T-cell (primary cell): ENCODE data around the gene TP53BP2. TPM values are rescaled to one million over a fixed set of nuclear protein-coding genes. Genes with fewer than 3 reads are reported as not detected.

Experiments
- ATAC-seq, 4 experiments: fragments of 200-7000 bp in 3 of 4; fragments of 150-1000 bp in 1 of 4; cut with Tn5 transposase; replicated peaks in 1 of 4; 1 replicate in 3 of 4; 2 replicates in 1 of 4; pipeline ENCODE4 v1.10.0; 2021; ENCODE audit warnings: moderate library complexity in 3 of 4, mild to moderate bottlenecking in 2 of 4, moderate number of reproducible peaks in 1 of 4
- CTCF ChIA-PET, 2 donors: fragments of 300-600 bp; sonication (Branson Sonifier 250); formaldehyde crosslinking; loops; one replicate each; lab custom pipeline; 2022; ENCODE audit warnings: antibody characterized with exemption in 2 of 2; lab: Charles Lee
- POLR2A ChIA-PET, 2 donors: fragments of 300-600 bp; sonication (Branson Sonifier 250); formaldehyde crosslinking; loops; one replicate each; lab custom pipeline; 2022; ENCODE audit warnings: antibody characterized with exemption in 2 of 2; lab: Charles Lee
- DNase-seq, 35 experiments: peaks; one replicate each; pipeline versions ENCODE4 v3.0.0 to v3.0.0-alpha.2; 2013 to 2023
- H3K27ac ChIP-seq: one replicate; pipeline ENCODE4 v1.5.1; 2013; ENCODE audit warnings: low read length
- H3K27me3 ChIP-seq, 2 experiments: replicated peaks in 1 of 2; 1 replicate in 1 of 2; 2 replicates in 1 of 2; pipeline versions ENCODE4 v1.6.1 to v1.7.0; 2013; ENCODE audit warnings: low read length in 1 of 2, mixed read lengths in 1 of 2; ENCODE audit not compliant: control insufficient read depth in 2 of 2, insufficient read depth in 2 of 2; ENCODE audit errors: extremely low read depth in 1 of 2
- H3K36me3 ChIP-seq, 2 donors: 1 replicate in 1 of 2; 2 replicates in 1 of 2; pipeline versions ENCODE4 v1.6.1 to v1.7.0; 2013; ENCODE audit warnings: low read length in 1 of 2; ENCODE audit not compliant: control insufficient read depth in 2 of 2, insufficient read depth in 1 of 2; ENCODE audit errors: extremely low read depth in 1 of 2
- H3K4me1 ChIP-seq, 2 experiments: 1 replicate in 1 of 2; 2 replicates in 1 of 2; pipeline versions ENCODE4 v1.6.1 to v1.7.0; 2013; ENCODE audit warnings: low read length in 2 of 2, mixed read lengths in 1 of 2; ENCODE audit not compliant: insufficient read depth in 2 of 2, control insufficient read depth in 1 of 2; ENCODE audit errors: extremely low read depth in 1 of 2
- H3K4me3 ChIP-seq, 2 donors: 1 replicate in 1 of 2; 2 replicates in 1 of 2; pipeline versions ENCODE4 v1.5.1 to v1.7.0; 2013; ENCODE audit warnings: mild to moderate bottlenecking in 2 of 2, low read length in 1 of 2, moderate library complexity in 1 of 2; ENCODE audit not compliant: control insufficient read depth in 1 of 2; ENCODE audit errors: extremely low read depth in 1 of 2
- H3K9me3 ChIP-seq: 2 replicates; pipeline ENCODE4 v1.7.0; 2013
- H3K27ac Mint-ChIP-seq, 2 donors: one replicate each; pipeline ENCODE4 v1.8.0; 2020 to 2021; ENCODE audit warnings: mild to moderate bottlenecking in 2 of 2, mixed read lengths in 2 of 2
- H3K27me3 Mint-ChIP-seq, 2 donors: one replicate each; pipeline ENCODE4 v1.8.0; 2021 to 2022; ENCODE audit warnings: mixed read lengths in 2 of 2
- H3K36me3 Mint-ChIP-seq: one replicate; pipeline ENCODE4 v1.8.0; 2021; ENCODE audit warnings: mixed read lengths
- H3K4me1 Mint-ChIP-seq, 3 donors: one replicate each; pipeline ENCODE4 v1.8.0; 2020 to 2022; ENCODE audit warnings: mixed read lengths in 3 of 3, mild to moderate bottlenecking in 1 of 3
- H3K4me3 Mint-ChIP-seq, 3 donors: one replicate each; pipeline ENCODE4 v1.8.0; 2020 to 2022; ENCODE audit warnings: mild to moderate bottlenecking in 3 of 3, mixed read lengths in 3 of 3, moderate library complexity in 3 of 3
- H3K9me3 Mint-ChIP-seq, 3 donors: one replicate each; pipeline ENCODE4 v1.8.0; 2020 to 2022; ENCODE audit warnings: mixed read lengths in 3 of 3
- WGBS: methylation state at CpG from one replicate; pipeline ENCODE4 v1.1.5; 2013; ENCODE audit warnings: missing lambda C conversion rate; ENCODE audit not compliant: insufficient coverage; 5-methylcytosine and 5-hydroxymethylcytosine counted together
- total RNA-seq, 35 experiments: library from RNA in 6 of 35; stranded (reverse) in 6 of 35; fragments of 120-200 nt in 1 of 35; gene quantifications; one replicate each; pipeline versions ENCODE4 v1.2.1 to v1.2.4 and lab custom pipeline; 2013 to 2026

The TP53BP2 gene
- total RNA-seq, 5 donors from 2014 or later (not counting 1 experiment from before 2014, with no cell fraction given): 46.9 to 84.0 (median 53.1) TPM

DNA sequence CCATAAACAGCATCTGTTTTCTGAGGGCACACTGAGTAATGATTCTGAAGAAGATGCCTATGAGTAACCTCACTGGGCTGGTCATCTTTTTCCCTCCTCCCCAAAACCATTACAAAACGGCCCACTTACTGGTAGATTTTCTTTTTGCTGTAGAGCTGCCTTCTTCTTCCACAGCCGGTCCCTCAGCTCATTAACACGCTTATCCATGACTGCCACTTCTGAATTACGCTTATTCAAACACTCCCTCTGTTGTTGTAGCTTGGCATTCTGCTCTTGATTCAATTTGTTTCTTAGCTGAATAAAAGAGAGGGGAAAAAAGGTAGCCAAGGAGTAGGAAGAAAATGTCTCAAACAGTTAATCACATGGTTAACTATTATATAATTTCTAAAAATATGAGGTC, 43.1 kb downstream of the TP53BP2 start:
- H3K27ac Mint-ChIP-seq: no peak overlapping the region
- Histone ChIP-seq H3K36me3 (peaks cover 31 to 73% of the 10 kb centered on the region in 2 donors), H3K27me3 (no peaks in the 10 kb centered on the region), H3K9me3 (no peaks in the 10 kb centered on the region), H3K4me1 (no peaks in the 10 kb centered on the region), H3K4me3 (no peak overlapping the region), H3K27ac (no peak overlapping the region)
- ATAC-seq: no peak
- no peaks in the 10 kb centered on the region for H3K27me3 Mint-ChIP-seq
- peaks cover 0 to 5% (median 0%) of the 10 kb centered on the region in 3 donors for H3K4me1 Mint-ChIP-seq
- peaks cover 67% of the 10 kb centered on the region for H3K36me3 Mint-ChIP-seq
- no peak overlapping the region for H3K4me3 Mint-ChIP-seq
- POLR2A ChIA-PET: interaction anchor here in 1 of 2 donors (0.7 kb wide), 1 partner anchor 350 kb away, joined by 3 read pairs; no protein-coding TSS in a partner anchor
- DNase-seq: no peak
- WGBS: 80% methylated on average over 1 of the region's 4 CpGs
- H3K9me3 Mint-ChIP-seq: no peaks in the 10 kb centered on the region
- CTCF ChIA-PET: interaction anchor here (0.9 to 1.1 kb wide), 2 partner anchors 10 to 29 kb away, joined by 3 to 5 read pairs; no protein-coding TSS in a partner anchor

DNA sequence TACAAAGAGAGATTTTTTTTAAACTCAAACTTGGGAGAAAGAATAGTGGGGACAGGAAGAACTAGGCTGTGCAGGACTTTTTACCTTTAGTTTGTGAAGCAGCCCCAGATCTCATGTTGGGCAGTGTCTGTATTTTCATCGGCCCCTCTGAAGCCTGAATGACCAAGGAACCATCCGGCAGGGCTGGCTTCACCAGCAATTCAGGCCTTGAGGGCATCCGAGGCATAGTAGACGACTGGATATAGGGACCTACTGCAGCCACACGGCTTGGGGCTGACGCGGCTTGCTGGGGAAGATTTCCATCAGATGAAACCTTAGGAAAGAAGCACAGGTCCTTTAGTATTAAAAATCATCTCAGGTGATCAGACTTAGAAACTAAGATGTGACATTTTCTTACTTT, 43.7 kb downstream of the TP53BP2 start:
- ChIA-PET POLR2A (interaction anchor here in 1 of 2 donors (0.7 kb wide), 1 partner anchor 351 kb away, joined by 3 read pairs; no protein-coding TSS in a partner anchor), CTCF (no interaction called here)
- Mint-ChIP-seq H3K36me3 (peaks cover 64% of the 10 kb centered on the region), H3K4me1 (peaks cover 0 to 5% (median 0%) of the 10 kb centered on the region in 3 donors), H3K27ac (no peak overlapping the region), H3K9me3 (no peaks in the 10 kb centered on the region), H3K4me3 (no peak overlapping the region), H3K27me3 (no peaks in the 10 kb centered on the region)
- H3K27ac ChIP-seq: no peak overlapping the region
- H3K4me3 ChIP-seq: no peak overlapping the region
- no peaks in the 10 kb centered on the region for H3K4me1 ChIP-seq
- H3K9me3 ChIP-seq: no peaks in the 10 kb centered on the region
- H3K36me3 ChIP-seq: peaks cover 31 to 76% of the 10 kb centered on the region in 2 donors
- ATAC-seq: no peak
- WGBS: 85% methylated on average over 7 of the region's 7 CpGs
- no peaks in the 10 kb centered on the region for H3K27me3 ChIP-seq
- no peak for DNase-seq

DNA sequence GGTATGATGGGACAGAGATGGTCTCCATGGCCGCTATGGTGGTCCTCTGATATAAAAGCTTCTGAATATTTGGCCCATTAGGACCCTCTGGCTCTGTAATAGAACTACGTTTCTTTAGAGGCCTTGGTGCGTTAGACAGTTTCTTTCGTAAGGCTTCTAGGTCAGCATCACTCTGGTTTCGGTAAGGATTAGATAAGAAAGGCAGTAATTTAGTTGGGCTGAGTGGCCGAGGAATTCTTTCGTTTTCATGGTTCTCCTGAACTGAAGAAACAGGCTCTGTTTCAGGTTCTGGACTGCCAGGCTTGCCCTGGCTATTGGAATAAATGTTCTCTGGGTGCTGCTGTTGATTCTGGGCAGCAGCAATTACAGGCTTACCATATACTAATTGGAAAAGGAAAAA, 49.5 kb downstream of the TP53BP2 start:
- Histone ChIP-seq H3K9me3 (no peaks in the 10 kb centered on the region), H3K36me3 (peaks cover 14 to 72% of the 10 kb centered on the region in 2 donors), H3K4me3 (no peak overlapping the region), H3K27ac (no peak overlapping the region), H3K4me1 (no peaks in the 10 kb centered on the region), H3K27me3 (no peaks in the 10 kb centered on the region)
- H3K4me1 Mint-ChIP-seq: peaks cover 0 to 3% (median 1%) of the 10 kb centered on the region in 3 donors
- ChIA-PET POLR2A (interaction anchor here (0.7 kb wide), 2 partner anchors 18 to 58 kb away, joined by 3 read pairs; no protein-coding TSS in a partner anchor), CTCF (no interaction called here)
- H3K36me3 Mint-ChIP-seq: peaks cover 52% of the 10 kb centered on the region
- ATAC-seq: no peak
- 95% methylated on average over 7 of the region's 7 CpGs for WGBS
- no peaks in the 10 kb centered on the region for H3K27me3 Mint-ChIP-seq
- H3K9me3 Mint-ChIP-seq: no peaks in the 10 kb centered on the region
- no peak overlapping the region for H3K27ac Mint-ChIP-seq
- H3K4me3 Mint-ChIP-seq: no peak overlapping the region
- DNase-seq: no peak

DNA sequence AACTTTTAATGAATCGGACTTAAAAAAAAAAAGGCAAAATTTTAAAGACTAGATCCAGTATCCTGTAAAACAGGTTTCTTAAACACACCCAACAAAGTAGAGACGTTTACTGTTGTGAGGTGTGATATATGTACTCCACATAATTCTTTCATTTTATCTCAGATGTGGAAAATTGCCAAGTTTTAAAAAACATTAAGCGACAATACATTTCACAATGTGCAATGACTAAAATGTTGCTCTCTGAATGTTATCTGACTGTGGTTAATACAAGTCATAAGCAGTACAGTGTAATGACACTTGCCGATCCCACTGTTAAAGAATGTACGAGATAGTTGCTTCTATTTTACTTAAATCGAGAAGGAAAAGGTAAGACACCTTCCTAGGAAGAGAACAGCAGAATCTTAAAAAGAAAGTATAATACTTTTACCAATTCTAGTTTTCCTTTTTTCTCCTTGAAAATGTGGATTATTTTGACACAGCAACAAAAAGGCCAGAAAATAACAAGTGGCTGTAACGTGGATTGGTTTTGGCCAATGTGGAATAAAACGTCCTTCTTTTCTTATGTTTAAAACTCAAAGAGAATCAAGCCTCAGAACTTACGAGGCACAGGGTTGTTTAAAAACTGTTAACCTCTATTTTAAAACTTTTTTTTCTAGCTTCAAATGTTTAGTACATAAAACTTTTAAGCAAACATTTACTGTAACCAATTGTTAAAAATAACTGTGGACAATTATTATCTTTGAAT, 51.4 kb downstream of the TP53BP2 start:
- Histone ChIP-seq H3K27me3 (no peaks in the 10 kb centered on the region), H3K4me1 (no peaks in the 10 kb centered on the region), H3K36me3 (peaks cover 9 to 55% of the 10 kb centered on the region in 2 donors), H3K4me3 (no peak overlapping the region), H3K9me3 (no peaks in the 10 kb centered on the region), H3K27ac (no peak overlapping the region)
- Mint-ChIP-seq H3K9me3 (no peaks in the 10 kb centered on the region), H3K27me3 (no peaks in the 10 kb centered on the region), H3K36me3 (peaks cover 36% of the 10 kb centered on the region), H3K4me1 (peaks cover 0 to 3% (median 0%) of the 10 kb centered on the region in 3 donors), H3K4me3 (no peak overlapping the region), H3K27ac (peak overlapping the region in 1 of 2 donors; percentile 22)
- POLR2A ChIA-PET: interaction anchor here in 1 of 2 donors (0.6 kb wide), 1 partner anchor 430 kb away, joined by 3 read pairs; the partner anchor contains the start of gene SUSD4
- DNase-seq (no peak), ATAC-seq (no peak)
- CTCF ChIA-PET: interaction anchor here in 1 of 2 donors (0.6 kb wide), 1 partner anchor 20 kb away, joined by 3 read pairs; no protein-coding TSS in a partner anchor
- 100% methylated on average over 1 of the region's 9 CpGs for WGBS

DNA sequence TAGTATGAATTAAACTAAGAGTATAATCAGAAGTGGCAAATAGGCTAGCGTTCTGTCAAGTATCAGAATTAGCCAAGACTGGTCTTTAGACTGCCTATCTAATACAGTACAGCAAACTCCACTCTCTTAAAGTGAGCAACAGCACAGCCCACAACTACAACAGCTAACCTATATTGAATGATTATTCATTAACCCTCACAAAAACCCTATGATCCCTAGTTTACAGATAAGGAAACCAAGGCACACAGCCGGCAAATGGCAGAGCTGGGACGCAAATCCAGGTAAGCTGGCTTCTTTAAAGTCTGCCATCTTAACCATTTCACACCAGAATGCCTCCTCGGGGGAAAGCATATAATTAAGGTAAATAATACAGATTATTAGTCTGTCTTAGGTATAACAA, 52.0 kb downstream of the TP53BP2 start:
- WGBS: no CpG with 5 or more reads among the region's 4 CpGs
- Histone ChIP-seq H3K4me1 (no peaks in the 10 kb centered on the region), H3K27ac (no peak overlapping the region), H3K9me3 (no peaks in the 10 kb centered on the region), H3K4me3 (no peak overlapping the region), H3K27me3 (no peaks in the 10 kb centered on the region), H3K36me3 (peaks cover 9 to 55% of the 10 kb centered on the region in 2 donors)
- H3K36me3 Mint-ChIP-seq: peaks cover 38% of the 10 kb centered on the region
- H3K27ac Mint-ChIP-seq: no peak overlapping the region
- H3K4me3 Mint-ChIP-seq: no peak overlapping the region
- no peaks in the 10 kb centered on the region for H3K27me3 Mint-ChIP-seq
- H3K4me1 Mint-ChIP-seq: peaks cover 0 to 3% (median 0%) of the 10 kb centered on the region in 3 donors
- DNase-seq (no peak), ATAC-seq (no peak)
- POLR2A ChIA-PET: interaction anchor here in 1 of 2 donors (0.6 kb wide), 1 partner anchor 430 kb away, joined by 3 read pairs; the partner anchor contains the start of gene SUSD4
- H3K9me3 Mint-ChIP-seq: no peaks in the 10 kb centered on the region
- CTCF ChIA-PET: interaction anchor here in 1 of 2 donors (0.6 kb wide), 1 partner anchor 19 kb away, joined by 3 read pairs; no protein-coding TSS in a partner anchor

DNA sequence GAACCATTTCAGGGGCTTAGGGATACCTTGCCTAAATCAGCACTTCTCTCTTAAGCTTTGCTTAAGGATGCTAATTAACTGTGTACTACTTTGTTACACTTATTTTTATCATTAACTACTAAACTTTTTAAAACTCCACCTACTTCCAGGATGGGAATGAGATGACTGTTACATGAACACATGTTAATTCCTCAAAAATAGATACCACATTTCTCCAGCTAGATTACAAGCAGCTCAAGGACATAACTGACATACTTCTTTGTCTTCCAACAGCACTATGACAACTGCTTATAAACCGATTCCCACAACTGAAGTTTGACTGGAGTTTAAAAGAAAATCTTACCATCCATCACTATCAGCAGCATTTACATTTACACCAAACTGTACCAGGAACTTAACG, 53.7 kb downstream of the TP53BP2 start:
- WGBS: 100% methylated on average over 2 of the region's 2 CpGs
- H3K27ac ChIP-seq: no peak overlapping the region

More for the DNA sequence above, 53.7 kb downstream of the TP53BP2 start:
- ChIA-PET CTCF (interaction anchor here in 1 of 2 donors (1.1 kb wide), 1 partner anchor 53 kb away, joined by 3 read pairs; no protein-coding TSS in a partner anchor), POLR2A (interaction anchor here in 1 of 2 donors (0.6 kb wide), 2 partner anchors 12 to 55 kb away, joined by 3 to 14 read pairs; no protein-coding TSS in a partner anchor)
- Histone ChIP-seq H3K4me3 (no peak overlapping the region), H3K4me1 (no peaks in the 10 kb centered on the region), H3K27me3 (no peaks in the 10 kb centered on the region), H3K36me3 (peaks cover 5 to 55% of the 10 kb centered on the region in 2 donors), H3K9me3 (no peaks in the 10 kb centered on the region)
- H3K27me3 Mint-ChIP-seq: no peaks in the 10 kb centered on the region
- H3K27ac Mint-ChIP-seq: no peak overlapping the region
- peaks cover 30% of the 10 kb centered on the region for H3K36me3 Mint-ChIP-seq
- ATAC-seq: no peak
- H3K4me3 Mint-ChIP-seq: no peak overlapping the region
- H3K4me1 Mint-ChIP-seq: peaks cover 0 to 3% (median 0%) of the 10 kb centered on the region in 3 donors
- DNase-seq: no peak
- H3K9me3 Mint-ChIP-seq: no peaks in the 10 kb centered on the region
